Measurements from ENCODE around the gene ADSS2.
"Not testable (repeated sequence)": the region's sequence is repeated elsewhere in the genome, so short reads cannot be mapped to it uniquely, and the experiment has no call there.

GRCh38 chr1:244365262-244365661, 86.4 kb downstream of the ADSS2 start:
- not testable (repeated sequence) for TF ChIP-seq CTCF (IDR thresholded peaks at IDR 0.05; ENCODE audit: insufficient read depth, low read length); POLR2AphosphoS5 (IDR thresholded peaks at IDR 0.05; ENCODE audit: low read depth); SPI1 (IDR thresholded peaks at IDR 0.05; ENCODE audit: borderline replicate concordance, low read depth)
